Suprapubic skin (tissue), 4 donors: ENCODE measurements around the gene GSTA5. TPM values are rescaled to one million over a fixed set of nuclear protein-coding genes. Genes with fewer than 3 reads are reported as not detected.
"Not testable (repeated sequence)": the region's sequence is repeated elsewhere in the genome, so short reads cannot be mapped to it uniquely, and the experiment has no call there.

Experiments used
- DNase-seq, 2 donors: peaks; one replicate each; pipeline ENCODE4 v3.0.0-alpha.2; 2019; ENCODE audit warnings: low spot score in 2 of 2
- H3K27ac ChIP-seq: fragments of 200-600 bp; sonication (generic); one replicate; pipeline ENCODE4 v1.5.1; 2019
- H3K27me3 ChIP-seq: fragments of 200-600 bp; sonication (generic); one replicate; pipeline ENCODE4 v1.5.1; 2019
- H3K36me3 ChIP-seq: fragments of 200-600 bp; sonication (generic); one replicate; pipeline ENCODE4 v1.5.1; 2019
- H3K4me1 ChIP-seq: fragments of 200-600 bp; sonication (generic); one replicate; pipeline ENCODE4 v1.5.1; 2019
- H3K4me3 ChIP-seq: fragments of 200-600 bp; sonication (generic); one replicate; pipeline ENCODE4 v1.5.1; 2019; ENCODE audit warnings: mild to moderate bottlenecking
- H3K9me3 ChIP-seq: fragments of 200-600 bp; sonication (generic); one replicate; pipeline ENCODE4 v1.5.1; 2019
- EP300 ChIP-seq: sonication (generic); formaldehyde crosslinking; IDR thresholded peaks from one replicate; pipeline ENCODE4 v1.6.1; 2017; ENCODE audit warnings: antibody characterized with exemption
- POLR2A ChIP-seq, 2 donors: fragments of 450-650 bp; IDR thresholded peaks; one replicate each; pipeline ENCODE4 v1.6.1; 2017; ENCODE audit warnings: antibody characterized with exemption in 2 of 2, mild to moderate bottlenecking in 2 of 2, moderate library complexity in 2 of 2
- POLR2AphosphoS5 ChIP-seq, 3 donors: sonication (generic); formaldehyde crosslinking; IDR thresholded peaks; one replicate each; pipeline ENCODE4 v1.6.1; 2017; ENCODE audit warnings: antibody characterized with exemption in 3 of 3
- WGBS: methylation state at CpG from one replicate; pipeline ENCODE4 v1.1.5; 2018; 5-methylcytosine and 5-hydroxymethylcytosine counted together
- total RNA-seq, 4 donors: library from RNA; depleted of rRNA; stranded (reverse); fragments of >200 nt; gene quantifications; one replicate each; pipeline ENCODE4 v1.1.0, GENCODE V29; 2016
- TF ChIP-seq, protein P1 (sequence below), 2 donors: fragments of 200-600 bp in 1 of 2; fragments of 450-650 bp in 1 of 2; sonication (generic) in 1 of 2; IDR thresholded peaks; one replicate each; pipeline ENCODE4 v1.5.1; 2016 to 2019; ENCODE audit warnings: antibody characterized with exemption in 2 of 2, mild to moderate bottlenecking in 1 of 2, moderate library complexity in 1 of 2

GSTA5 gene
- total RNA-seq, 4 donors from 2014 or later: not detected

DNA sequence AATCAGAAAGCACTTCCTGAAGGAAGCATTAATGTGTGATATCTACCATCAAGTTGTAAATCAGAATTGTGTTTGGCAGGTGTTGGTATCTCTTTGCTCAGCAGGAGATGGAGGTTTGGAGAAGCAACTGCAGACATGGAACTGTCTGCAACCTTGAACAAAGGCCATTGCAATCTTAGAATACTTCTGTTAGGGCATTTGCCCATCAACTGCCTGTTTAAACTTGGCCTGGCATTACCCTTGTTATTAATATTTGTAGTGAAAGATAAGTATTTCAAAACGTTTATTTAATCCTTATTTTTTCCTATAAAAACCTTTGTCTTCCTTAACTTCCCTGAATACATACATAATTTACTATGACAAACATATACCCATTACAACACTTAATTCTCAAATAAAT, 14.1 kb downstream of the GSTA5 start:
- no peak overlapping the region for H3K27ac ChIP-seq
- DNase-seq: no peak
- H3K36me3 ChIP-seq: no peaks in the 10 kb centered on the region
- WGBS: 35% methylated on average over 1 of the region's 1 CpG
- no peak overlapping the region for H3K4me3 ChIP-seq
- H3K9me3 ChIP-seq: no peaks in the 10 kb centered on the region
- H3K27me3 ChIP-seq: no peaks in the 10 kb centered on the region
- no peaks in the 10 kb centered on the region for H3K4me1 ChIP-seq
- TF ChIP-seq POLR2A (IDR thresholded peaks at IDR 0.05) (no peak), POLR2AphosphoS5 (IDR thresholded peaks at IDR 0.05) (no peak), EP300 (no peak)
- TF ChIP-seq, protein P1, sequence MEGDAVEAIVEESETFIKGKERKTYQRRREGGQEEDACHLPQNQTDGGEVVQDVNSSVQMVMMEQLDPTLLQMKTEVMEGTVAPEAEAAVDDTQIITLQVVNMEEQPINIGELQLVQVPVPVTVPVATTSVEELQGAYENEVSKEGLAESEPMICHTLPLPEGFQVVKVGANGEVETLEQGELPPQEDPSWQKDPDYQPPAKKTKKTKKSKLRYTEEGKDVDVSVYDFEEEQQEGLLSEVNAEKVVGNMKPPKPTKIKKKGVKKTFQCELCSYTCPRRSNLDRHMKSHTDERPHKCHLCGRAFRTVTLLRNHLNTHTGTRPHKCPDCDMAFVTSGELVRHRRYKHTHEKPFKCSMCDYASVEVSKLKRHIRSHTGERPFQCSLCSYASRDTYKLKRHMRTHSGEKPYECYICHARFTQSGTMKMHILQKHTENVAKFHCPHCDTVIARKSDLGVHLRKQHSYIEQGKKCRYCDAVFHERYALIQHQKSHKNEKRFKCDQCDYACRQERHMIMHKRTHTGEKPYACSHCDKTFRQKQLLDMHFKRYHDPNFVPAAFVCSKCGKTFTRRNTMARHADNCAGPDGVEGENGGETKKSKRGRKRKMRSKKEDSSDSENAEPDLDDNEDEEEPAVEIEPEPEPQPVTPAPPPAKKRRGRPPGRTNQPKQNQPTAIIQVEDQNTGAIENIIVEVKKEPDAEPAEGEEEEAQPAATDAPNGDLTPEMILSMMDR (IDR thresholded peaks at IDR 0.05): no peak

- not testable (repeated sequence) for H3K27me3 ChIP-seq, DNase-seq, H3K36me3 ChIP-seq, H3K9me3 ChIP-seq, H3K4me3 ChIP-seq, H3K4me1 ChIP-seq, H3K27ac ChIP-seq
- WGBS: 77% methylated on average over 4 of the region's 4 CpGs
These were observed 14.6 kb downstream of the GSTA5 start for GRCh38 chr6:52825900-52826459.

DNA sequence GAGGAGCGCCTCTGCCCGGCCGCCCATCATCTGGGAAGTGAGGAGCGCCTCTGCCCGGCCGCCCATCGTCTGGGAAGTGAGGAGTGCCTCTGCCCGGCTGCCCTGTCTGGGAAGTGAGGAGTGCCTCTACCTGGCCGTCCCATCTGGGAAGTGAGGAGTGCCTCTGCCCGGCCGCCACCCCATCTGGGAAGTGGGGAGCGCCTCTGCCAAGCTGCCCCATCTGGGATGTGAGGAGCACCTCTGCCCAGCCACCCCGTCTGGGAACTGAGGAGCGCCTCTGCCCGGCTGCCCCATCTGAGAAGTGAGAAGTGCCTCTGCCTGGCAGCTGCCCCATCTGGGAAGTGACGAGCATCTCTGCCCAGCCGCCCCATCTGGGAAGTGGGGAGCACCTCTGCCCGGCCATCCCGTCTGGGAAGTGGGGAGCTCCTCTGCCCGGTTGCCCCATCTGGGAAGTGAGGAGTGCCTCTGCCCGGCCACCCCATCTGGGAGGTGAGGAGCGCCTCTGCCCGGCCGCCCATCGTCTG, 15.3 kb downstream of the GSTA5 start:
- not testable (repeated sequence) for H3K36me3 ChIP-seq, DNase-seq, H3K4me3 ChIP-seq, H3K9me3 ChIP-seq, H3K27me3 ChIP-seq, H3K4me1 ChIP-seq, H3K27ac ChIP-seq
- WGBS: 97% methylated on average over 7 of the region's 25 CpGs

GRCh38 chr6:52821842-52822241, 18.8 kb downstream of the GSTA5 start:
- Histone ChIP-seq H3K4me3 (no peak overlapping the region), H3K4me1 (no peaks in the 10 kb centered on the region), H3K27ac (no peak overlapping the region), H3K9me3 (no peaks in the 10 kb centered on the region), H3K36me3 (no peaks in the 10 kb centered on the region), H3K27me3 (no peaks in the 10 kb centered on the region)
- TF ChIP-seq POLR2A (IDR thresholded peaks at IDR 0.05): no peak
- TF ChIP-seq EP300: no peak
- TF ChIP-seq, protein P1 (IDR thresholded peaks at IDR 0.05): no peak
- TF ChIP-seq POLR2AphosphoS5 (IDR thresholded peaks at IDR 0.05): no peak
- WGBS: no CpG with 5 or more reads among the region's 1 CpG
- no peak for DNase-seq

GRCh38 chr6:52820198-52820597, 20.4 kb downstream of the GSTA5 start:
- Histone ChIP-seq H3K4me1 (no peaks in the 10 kb centered on the region), H3K9me3 (no peaks in the 10 kb centered on the region), H3K27ac (no peak overlapping the region), H3K36me3 (no peaks in the 10 kb centered on the region), H3K27me3 (no peaks in the 10 kb centered on the region), H3K4me3 (no peak overlapping the region)
- WGBS: 65% methylated on average over 2 of the region's 2 CpGs
- TF ChIP-seq POLR2AphosphoS5 (IDR thresholded peaks at IDR 0.05): no peak
- TF ChIP-seq, protein P1 (IDR thresholded peaks at IDR 0.05): no peak
- TF ChIP-seq EP300: no peak
- no peak for TF ChIP-seq POLR2A (IDR thresholded peaks at IDR 0.05)
- no peak for DNase-seq

DNA sequence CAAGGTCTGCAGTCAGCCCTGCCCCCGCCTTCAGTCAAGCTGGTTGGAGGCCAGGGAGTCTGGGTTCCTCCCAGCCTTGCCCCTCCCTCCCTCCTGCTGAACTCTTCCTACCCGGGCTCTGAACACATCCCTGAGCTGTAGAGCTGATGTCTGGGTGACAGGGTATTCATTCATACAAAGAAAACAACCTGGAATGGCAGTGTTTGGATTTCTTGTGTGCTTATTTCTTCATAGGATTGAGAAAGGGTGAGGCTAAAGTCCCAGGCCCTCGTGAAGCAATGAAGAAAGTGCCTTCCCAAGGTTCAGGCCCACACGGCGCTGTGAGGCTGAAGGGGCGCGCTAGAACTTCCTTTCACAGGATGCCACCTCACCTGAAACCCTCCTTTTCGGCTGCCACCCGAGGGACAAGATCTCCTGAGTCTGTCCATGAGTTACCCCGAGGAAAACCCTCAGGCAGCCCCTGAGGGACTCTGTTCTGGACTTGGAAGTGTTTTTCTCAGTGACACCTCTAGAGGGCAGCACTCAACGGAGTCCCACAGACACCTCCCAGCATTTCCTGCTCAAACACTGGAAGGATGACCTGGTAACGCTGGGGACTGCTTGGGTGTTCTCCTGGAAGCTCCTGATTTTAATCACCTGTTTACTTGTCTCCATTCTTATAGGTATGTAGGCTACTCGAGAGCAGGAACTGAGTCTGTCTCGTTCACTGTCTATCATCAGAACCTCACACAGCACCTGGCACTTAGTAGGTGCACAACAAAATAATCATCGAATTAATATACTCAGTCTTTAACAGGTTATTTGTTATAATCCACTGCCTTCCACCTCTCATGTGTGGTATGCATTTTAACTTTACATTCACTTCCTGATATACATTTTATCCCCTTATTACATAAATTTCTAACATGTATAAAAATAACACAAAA, 25.2 kb downstream of the GSTA5 start:
- Histone ChIP-seq H3K4me1 (no peaks in the 10 kb centered on the region), H3K27me3 (no peaks in the 10 kb centered on the region), H3K9me3 (no peaks in the 10 kb centered on the region), H3K27ac (no peak overlapping the region), H3K36me3 (no peaks in the 10 kb centered on the region), H3K4me3 (no peak overlapping the region)
- DNase-seq: no peak
- WGBS: 51% methylated on average over 13 of the region's 15 CpGs
- TF ChIP-seq POLR2A (IDR thresholded peaks at IDR 0.05) (no peak), POLR2AphosphoS5 (IDR thresholded peaks at IDR 0.05) (no peak), EP300 (no peak)
- TF ChIP-seq, protein P1 (IDR thresholded peaks at IDR 0.05): peak; percentile 43 to 45

- H3K9me3 ChIP-seq, H3K4me1 ChIP-seq, DNase-seq, H3K4me3 ChIP-seq, H3K27me3 ChIP-seq, H3K27ac ChIP-seq, H3K36me3 ChIP-seq: not testable (repeated sequence)
- WGBS: 66% methylated on average over 3 of the region's 3 CpGs
These were observed 26.1 kb downstream of the GSTA5 start for GRCh38 chr6:52814545-52814944.

DNA sequence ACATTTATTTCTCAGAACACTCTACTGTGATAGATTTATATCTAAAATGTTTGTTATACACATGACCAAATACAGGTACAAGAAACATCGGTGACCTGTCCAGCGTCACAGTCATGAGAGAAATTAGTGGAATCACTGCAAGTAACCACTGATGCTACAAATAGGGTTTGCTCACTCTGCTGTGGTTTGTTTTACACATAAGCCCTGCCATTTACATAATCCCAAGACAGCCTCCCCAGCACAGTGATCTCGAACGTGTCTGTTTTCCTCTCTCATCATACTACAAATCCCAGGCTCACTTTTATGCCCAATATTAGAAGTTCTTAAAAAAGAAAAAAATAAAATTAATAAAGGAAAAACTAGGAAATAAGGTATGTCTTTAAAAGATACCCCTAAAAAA, 30.8 kb downstream of the GSTA5 start:
- 78% methylated on average over 4 of the region's 4 CpGs for WGBS
- H3K27ac ChIP-seq, H3K36me3 ChIP-seq, H3K9me3 ChIP-seq, H3K4me3 ChIP-seq, DNase-seq, H3K27me3 ChIP-seq, H3K4me1 ChIP-seq: not testable (repeated sequence)
